ENCODE data around the gene NUP210L.

GRCh38 chr1:154151311-154151710 lies 3.6 kb downstream of the NUP210L start:
- TF ChIP-seq ETS1 (IDR thresholded peaks at IDR 0.05) (no peak), POLR2AphosphoS5 (IDR thresholded peaks at IDR 0.05; ENCODE audit: low read depth) (no peak), EZH2phosphoT487 (IDR thresholded peaks at IDR 0.05; ENCODE audit: unreplicated experiment) (no peak), CTCF (conservative IDR thresholded peaks at IDR 0.05; ENCODE audit: low read depth in 2 of 2) (no peak), REST (IDR thresholded peaks at IDR 0.05; ENCODE audit: unreplicated experiment) (no peak), ZNF331 (CRISPR knock-in tag; IDR thresholded peaks at IDR 0.05; ENCODE audit: low read depth) (no peak), EZH2 (IDR thresholded peaks at IDR 0.05; ENCODE audit: low read depth, unreplicated experiment) (no peak)
